Thoracic aorta (tissue), 2 donors: ENCODE measurements around the gene BMP5. TPM values are rescaled to one million over a fixed set of nuclear protein-coding genes. Genes with fewer than 3 reads are reported as not detected.

Experiments
- ATAC-seq: fragments of 150-250 bp; one replicate; pipeline ENCODE4 v1.8.0; 2017; ENCODE audit warnings: low read depth; ENCODE audit not compliant: insufficient number of reproducible peaks, low FRiP score
- DNase-seq: peaks from one replicate; pipeline ENCODE4 v3.0.0-alpha.2; 2020; ENCODE audit warnings: low spot score
- H3K27ac ChIP-seq, 2 donors: fragments of 200-600 bp; sonication (generic); 1 replicate in 1 of 2; 2 replicates in 1 of 2; pipeline ENCODE4 v1.5.1; 2016; ENCODE audit warnings: mild to moderate bottlenecking in 2 of 2, moderate library complexity in 2 of 2
- H3K27me3 ChIP-seq: fragments of 200-600 bp; sonication (generic); replicated peaks from 2 replicates; pipeline ENCODE4 v1.6.0; 2016; ENCODE audit warnings: mild to moderate bottlenecking; ENCODE audit not compliant: insufficient read depth
- H3K36me3 ChIP-seq: fragments of 200-600 bp; sonication (generic); one replicate; pipeline ENCODE4 v1.5.1; 2016
- H3K4me1 ChIP-seq, 2 donors: fragments of 200-600 bp; sonication (generic); 1 replicate in 1 of 2; 2 replicates in 1 of 2; pipeline versions ENCODE4 v1.5.1 to v1.6.0; 2016; ENCODE audit warnings: low read depth in 2 of 2, mild to moderate bottlenecking in 1 of 2; ENCODE audit not compliant: control insufficient read depth in 1 of 2
- H3K4me3 ChIP-seq: fragments of 200-600 bp; sonication (generic); 2 replicates; pipeline ENCODE4 v1.5.1; 2016; ENCODE audit warnings: mild to moderate bottlenecking
- H3K9me3 ChIP-seq: fragments of 200-600 bp; sonication (generic); 2 replicates; pipeline ENCODE4 v1.5.1; 2016
- CTCF ChIP-seq: fragments of 200-600 bp; sonication (generic); IDR thresholded peaks from one replicate; pipeline ENCODE4 v1.5.1; 2019; ENCODE audit warnings: antibody characterized with exemption
- total RNA-seq, 2 donors: library from RNA; depleted of rRNA; stranded (reverse); fragments of >200 nt; gene quantifications; one replicate each; pipeline versions ENCODE4 v1.1.0 to v1.2.3, GENCODE V29; 2016

Gene BMP5
- total RNA-seq, 2 donors from 2014 or later: not detected

DNA sequence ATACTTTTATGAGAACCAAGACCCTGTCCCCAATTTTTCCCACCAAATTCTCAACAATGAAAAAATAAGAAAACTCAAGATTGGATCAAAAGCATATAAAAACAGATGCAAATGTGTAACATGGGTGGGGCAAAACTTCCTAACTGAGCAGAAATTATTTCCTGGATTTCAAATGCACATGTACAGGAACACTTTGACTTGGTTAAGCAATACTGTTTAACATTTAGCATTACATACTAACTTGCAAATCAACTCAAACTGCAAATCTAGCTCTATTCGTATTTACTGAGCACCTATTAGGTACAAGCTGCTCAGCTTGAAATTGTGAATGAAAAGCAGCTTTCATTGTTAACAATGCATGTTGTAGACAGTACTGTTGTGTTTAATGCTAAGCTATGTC, 40.2 kb downstream of the BMP5 start:
- no peak for DNase-seq
- no peak overlapping the region for H3K4me3 ChIP-seq
- H3K4me1 ChIP-seq: no peaks in the 10 kb centered on the region
- no peaks in the 10 kb centered on the region for H3K27me3 ChIP-seq
- no peak for ATAC-seq
- no peaks in the 10 kb centered on the region for H3K36me3 ChIP-seq
- H3K27ac ChIP-seq: no peak overlapping the region
- H3K9me3 ChIP-seq: no peaks in the 10 kb centered on the region
- TF ChIP-seq CTCF: no peak

GRCh38 chr6:55833284-55833683, 42.1 kb downstream of the BMP5 start:
- H3K36me3 ChIP-seq: no peaks in the 10 kb centered on the region
- ATAC-seq: no peak
- no peak for TF ChIP-seq CTCF

GRCh38 chr6:55827818-55828522, 47.4 kb downstream of the BMP5 start:
- DNase-seq: no peak
- ATAC-seq: no peak
- Histone ChIP-seq H3K4me3 (no peak overlapping the region), H3K4me1 (no peaks in the 10 kb centered on the region), H3K9me3 (no peaks in the 10 kb centered on the region), H3K27me3 (no peaks in the 10 kb centered on the region), H3K36me3 (no peaks in the 10 kb centered on the region), H3K27ac (no peak overlapping the region)
- no peak for TF ChIP-seq CTCF

More at GRCh38 chr6:55833284-55833683, 42.1 kb downstream of the BMP5 start:
- no peak for DNase-seq
- H3K27me3 ChIP-seq: no peaks in the 10 kb centered on the region
- no peak overlapping the region for H3K27ac ChIP-seq
- no peaks in the 10 kb centered on the region for H3K9me3 ChIP-seq
- no peaks in the 10 kb centered on the region for H3K4me1 ChIP-seq
- H3K4me3 ChIP-seq: no peak overlapping the region

DNA sequence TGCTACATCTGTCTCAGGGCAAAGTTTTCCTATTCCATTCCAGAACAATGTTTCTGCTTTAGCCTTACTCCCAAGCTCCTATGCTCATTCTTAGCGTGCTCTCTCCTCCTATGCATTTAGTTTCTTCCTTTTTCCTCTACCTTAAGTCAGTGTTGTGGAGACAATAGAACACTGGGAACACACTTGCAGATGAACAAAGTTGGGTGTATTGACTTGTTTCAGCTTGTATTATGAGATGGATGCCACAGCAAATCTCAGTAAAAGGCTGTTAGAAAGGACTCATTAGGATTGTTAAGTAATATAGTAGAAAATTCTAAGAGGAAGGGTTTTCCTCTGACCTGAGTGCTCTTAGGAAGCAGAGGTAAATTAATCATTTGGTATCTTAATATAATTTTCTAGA, 48.4 kb downstream of the BMP5 start:
- Histone ChIP-seq H3K27me3 (no peaks in the 10 kb centered on the region), H3K4me1 (no peaks in the 10 kb centered on the region), H3K9me3 (no peaks in the 10 kb centered on the region), H3K36me3 (no peaks in the 10 kb centered on the region), H3K4me3 (no peak overlapping the region), H3K27ac (no peak overlapping the region)
- no peak for TF ChIP-seq CTCF
- no peak for ATAC-seq
- DNase-seq: no peak

DNA sequence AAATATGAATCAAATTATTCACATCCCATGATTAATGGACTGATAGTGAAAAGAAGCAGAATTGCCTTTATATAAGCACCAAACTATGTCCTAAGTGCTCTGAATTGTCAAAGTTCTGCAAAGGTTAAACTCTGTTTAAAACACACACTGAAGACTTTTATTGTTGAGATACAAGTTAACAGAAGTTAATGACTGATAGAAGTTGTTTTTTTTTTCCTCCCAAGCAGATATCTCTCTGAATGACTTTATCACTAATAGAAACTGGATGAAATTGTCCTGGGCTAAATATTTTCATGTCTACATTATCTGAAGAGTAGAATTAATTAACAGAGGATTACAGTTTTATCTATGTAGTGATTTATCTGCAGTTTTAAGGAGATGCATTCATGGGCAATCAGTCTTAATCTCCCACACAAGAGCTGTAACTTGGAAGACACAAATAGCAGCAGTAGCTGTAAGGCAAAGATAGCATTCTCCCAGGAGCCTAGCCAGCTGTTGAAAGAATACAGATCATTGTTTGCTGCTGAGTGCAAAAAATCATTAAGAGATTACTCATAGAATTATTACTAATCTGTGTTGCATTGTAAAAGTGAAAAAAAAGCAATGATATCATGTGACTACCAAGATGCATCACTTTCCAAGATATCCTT, 49.9 kb downstream of the BMP5 start:
- ATAC-seq (no peak), DNase-seq (no peak)
- Histone ChIP-seq H3K4me1 (no peaks in the 10 kb centered on the region), H3K9me3 (no peaks in the 10 kb centered on the region), H3K36me3 (no peaks in the 10 kb centered on the region), H3K27me3 (no peaks in the 10 kb centered on the region), H3K27ac (no peak overlapping the region), H3K4me3 (no peak overlapping the region)
- no peak for TF ChIP-seq CTCF
